VCaP (cell line): ENCODE results near the gene ZNF653.

ENCODE experiments used
- H3K27ac ChIP-seq: fragments of 450-650 bp; 2 replicates; pipeline ENCODE4 v1.5.1; 2017
- TF ChIP-seq, protein P1 (sequence below): fragments of 450-650 bp; conservative IDR thresholded peaks from 2 replicates; pipeline ENCODE4 v1.5.1; 2017; ENCODE audit warnings: mild to moderate bottlenecking, moderate library complexity

Gene ZNF653

DNA sequence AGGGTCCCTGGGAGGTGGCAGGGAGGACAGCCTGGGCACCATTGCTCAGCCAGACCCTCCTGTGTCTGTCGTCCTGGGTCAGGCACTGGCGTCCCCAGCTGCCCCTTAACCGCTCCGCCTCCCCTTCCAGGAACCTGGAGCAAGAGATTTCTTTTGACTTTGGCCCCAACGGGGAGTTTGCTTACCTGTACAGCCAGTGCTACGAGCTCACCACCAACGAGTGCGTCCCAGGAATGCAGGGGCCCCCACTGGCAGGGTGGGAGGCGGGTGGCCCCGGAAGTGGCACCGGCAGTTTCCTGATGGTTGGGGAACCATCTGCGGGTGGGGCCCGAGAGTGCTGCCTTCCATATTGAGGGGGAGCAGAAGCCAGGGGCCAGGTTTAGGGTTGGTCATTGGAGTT is 57.2 kb downstream of the ZNF653 start:
- H3K27ac ChIP-seq, result no peak overlapping the region

GRCh38 chr19:11447347-11448262 is 58.0 kb downstream of the ZNF653 start:
- H3K27ac ChIP-seq, result no peak overlapping the region
- TF ChIP-seq, protein P1, sequence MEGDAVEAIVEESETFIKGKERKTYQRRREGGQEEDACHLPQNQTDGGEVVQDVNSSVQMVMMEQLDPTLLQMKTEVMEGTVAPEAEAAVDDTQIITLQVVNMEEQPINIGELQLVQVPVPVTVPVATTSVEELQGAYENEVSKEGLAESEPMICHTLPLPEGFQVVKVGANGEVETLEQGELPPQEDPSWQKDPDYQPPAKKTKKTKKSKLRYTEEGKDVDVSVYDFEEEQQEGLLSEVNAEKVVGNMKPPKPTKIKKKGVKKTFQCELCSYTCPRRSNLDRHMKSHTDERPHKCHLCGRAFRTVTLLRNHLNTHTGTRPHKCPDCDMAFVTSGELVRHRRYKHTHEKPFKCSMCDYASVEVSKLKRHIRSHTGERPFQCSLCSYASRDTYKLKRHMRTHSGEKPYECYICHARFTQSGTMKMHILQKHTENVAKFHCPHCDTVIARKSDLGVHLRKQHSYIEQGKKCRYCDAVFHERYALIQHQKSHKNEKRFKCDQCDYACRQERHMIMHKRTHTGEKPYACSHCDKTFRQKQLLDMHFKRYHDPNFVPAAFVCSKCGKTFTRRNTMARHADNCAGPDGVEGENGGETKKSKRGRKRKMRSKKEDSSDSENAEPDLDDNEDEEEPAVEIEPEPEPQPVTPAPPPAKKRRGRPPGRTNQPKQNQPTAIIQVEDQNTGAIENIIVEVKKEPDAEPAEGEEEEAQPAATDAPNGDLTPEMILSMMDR, result no peak

More for the DNA sequence above, 57.2 kb downstream of the ZNF653 start:
- TF ChIP-seq, protein P1, result no peak

DNA sequence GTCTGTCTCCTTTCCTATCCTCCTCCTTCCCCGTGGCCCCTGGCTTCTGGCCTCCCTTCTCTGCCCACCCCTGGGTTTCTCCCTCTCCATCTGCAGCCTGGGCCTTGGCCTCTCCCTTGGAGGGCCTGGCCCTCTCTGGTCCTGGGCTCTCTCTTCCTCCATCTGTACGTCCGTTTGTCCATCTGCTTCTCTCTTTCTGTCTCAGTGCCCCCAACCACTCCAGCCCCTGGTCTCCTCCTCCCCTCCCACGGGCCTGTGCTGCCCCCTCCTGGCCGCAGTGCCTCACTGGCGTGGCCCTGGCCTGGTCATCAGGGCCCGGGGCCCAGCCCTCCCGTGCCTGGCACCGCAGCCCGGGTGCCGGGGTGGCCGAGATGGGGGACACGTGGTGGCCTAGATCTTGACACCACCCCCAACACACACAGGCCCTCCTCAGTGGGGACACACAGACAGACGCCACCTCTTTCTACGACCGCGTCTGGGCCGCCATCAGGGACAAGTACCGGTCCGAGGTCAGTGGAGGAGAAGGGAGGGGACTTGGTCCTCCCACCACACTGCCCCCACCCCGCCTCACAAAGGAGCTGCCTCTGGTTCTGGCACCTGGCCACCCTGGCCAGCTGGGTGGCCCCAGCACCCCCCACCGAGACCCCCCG is 58.9 kb downstream of the ZNF653 start:
- TF ChIP-seq, protein P1, result peak; percentile 86
- no peak overlapping the region for H3K27ac ChIP-seq

- TF ChIP-seq, protein P1, result no peak
- H3K27ac ChIP-seq, result no peak overlapping the region
These were observed 59.4 kb downstream of the ZNF653 start for GRCh38 chr19:11446271-11446651.

GRCh38 chr19:11445141-11445540 is 60.5 kb downstream of the ZNF653 start:
- H3K27ac ChIP-seq, result no peak overlapping the region
- TF ChIP-seq, protein P1, result no peak

- no peak overlapping the region for H3K27ac ChIP-seq
- TF ChIP-seq, protein P1, result no peak
These were observed 61.6 kb downstream of the ZNF653 start for GRCh38 chr19:11444059-11444458.

DNA sequence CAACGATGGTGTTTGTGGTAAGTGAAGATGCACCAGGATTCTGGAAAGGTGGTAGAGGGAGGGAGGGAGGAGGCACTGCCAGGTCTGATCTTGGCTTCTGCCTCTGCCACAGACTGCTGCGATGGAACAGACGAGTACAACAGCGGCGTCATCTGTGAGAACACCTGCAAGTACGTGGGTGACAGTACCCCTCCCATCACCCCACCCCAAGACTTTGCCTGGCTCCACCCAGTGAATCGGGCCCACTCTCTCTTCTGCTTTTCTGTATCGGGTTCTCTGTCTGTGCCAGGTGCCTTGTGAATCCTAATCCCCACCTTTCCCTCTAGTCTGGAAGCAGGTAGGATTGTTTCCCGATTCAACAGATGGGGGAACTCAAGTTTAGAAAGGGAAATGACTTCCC is 67.7 kb downstream of the ZNF653 start:
- H3K27ac ChIP-seq, result no peak overlapping the region
- TF ChIP-seq, protein P1, result no peak
